HCT116 (cell line): ENCODE data around the gene SERPINH1. TPM values are rescaled to one million over a fixed set of nuclear protein-coding genes. Genes with fewer than 3 reads are reported as not detected.

Experiments
- ATAC-seq: fragments of 200-7000 bp; cut with Tn5 transposase; 2 replicates; pipeline ENCODE4 v1.9.1; 2020; ENCODE audit warnings: mild to moderate bottlenecking, moderate library complexity
- BruUV-seq: library from RNA; stranded (reverse); fragments of 400-500 nt; replicated peaks from 2 replicates; lab custom pipeline; 2021; lab: Mats Ljungman, UMichigan
- CTCF ChIA-PET: fragments of 300-600 bp; sonication (Branson Sonifier 250); formaldehyde crosslinking; loops from one replicate; lab custom pipeline; 2021; ENCODE audit warnings: antibody characterized with exemption; lab: Charles Lee
- POLR2A ChIA-PET: fragments of 300-600, 350-600 bp; sonication (Branson Sonifier 250); formaldehyde crosslinking; loops from one replicate; lab custom pipeline; 2021; ENCODE audit warnings: antibody characterized with exemption; lab: Charles Lee
- RAD21 ChIA-PET, 2 experiments: fragments of 300-600 bp; sonication (Branson Sonifier 250); formaldehyde crosslinking; loops; one replicate each; lab custom pipeline; 2023; ENCODE audit warnings: low total read pairs in 2 of 2; ENCODE audit not compliant: uncharacterized antibody in 2 of 2, unreplicated experiment in 2 of 2, low non-redundant PET in 1 of 2; lab: Charles Lee
- DNase-seq: peaks from one replicate; pipeline ENCODE4 v3.0.0-alpha.2; 2010; ENCODE audit warnings: low read depth, low spot score
- H2AFZ ChIP-seq: fragments of 200-600 bp; shearing (Covaris generic), sonication (generic); 2 replicates; pipeline ENCODE4 v1.6.1; 2017; ENCODE audit warnings: low read depth, mixed run types, mixed read lengths, antibody characterized with exemption, low read length; ENCODE audit not compliant: poor library complexity, severe bottlenecking
- H3K27ac ChIP-seq: 2 replicates; pipeline ENCODE4 v1.5.1; 2012; ENCODE audit warnings: low read depth, low read length
- H3K27me3 ChIP-seq: fragments of 200-600 bp; sonication (generic); 2 replicates; pipeline ENCODE4 v1.6.1; 2016; ENCODE audit warnings: mixed run types, low read length, mixed read lengths; ENCODE audit not compliant: insufficient read depth
- H3K36me3 ChIP-seq, 2 experiments: fragments of 200-500 bp in 1 of 2; fragments of 200-600 bp in 1 of 2; sonication (Bioruptor generic) in 1 of 2; sonication (generic) in 1 of 2; 2 replicates each; pipeline versions ENCODE4 v1.5.1 to v1.6.1; 2014 to 2016; ENCODE audit warnings: low read length in 2 of 2, inconsistent platforms in 1 of 2, mixed read lengths in 1 of 2, mixed run types in 1 of 2; ENCODE audit not compliant: insufficient read depth in 2 of 2, control insufficient read depth in 1 of 2
- H3K4me1 ChIP-seq, 2 experiments: fragments of 200-600 bp in 1 of 2; sonication (generic) in 1 of 2; 2 replicates each; pipeline versions ENCODE4 v1.5.1 to v1.6.1; 2012 to 2017; ENCODE audit warnings: low read length in 2 of 2, inconsistent platforms in 1 of 2, mild to moderate bottlenecking in 1 of 2, mixed read lengths in 1 of 2, mixed run types in 1 of 2, moderate library complexity in 1 of 2; ENCODE audit not compliant: insufficient read depth in 2 of 2, control insufficient read depth in 1 of 2
- H3K4me2 ChIP-seq: fragments of 200-600 bp; sonication (generic); 2 replicates; pipeline ENCODE4 v1.6.1; 2017; ENCODE audit warnings: mixed run types, low read length, mixed read lengths
- H3K4me3 ChIP-seq, 2 experiments: fragments of 200-600 bp in 1 of 2; sonication (generic) in 1 of 2; replicated peaks in 1 of 2; 2 replicates each; pipeline ENCODE4 v1.5.1; 2011 to 2016; ENCODE audit warnings: low read length in 2 of 2, control low read depth in 1 of 2, low read depth in 1 of 2, mild to moderate bottlenecking in 1 of 2, mixed read lengths in 1 of 2, mixed run types in 1 of 2
- H3K79me2 ChIP-seq: fragments of 200-600 bp; sonication (generic); 2 replicates; pipeline ENCODE4 v1.6.1; 2017; ENCODE audit warnings: mild to moderate bottlenecking, mixed run types, low read length, moderate library complexity, mixed read lengths; ENCODE audit not compliant: insufficient read depth
- H3K9ac ChIP-seq: fragments of 200-600 bp; sonication (generic); 2 replicates; pipeline ENCODE4 v1.6.1; 2016; ENCODE audit warnings: low read length, mixed read lengths
- H3K9me2 ChIP-seq: fragments of 200-600 bp; sonication (generic), shearing (Covaris generic); 2 replicates; pipeline ENCODE4 v1.6.1; 2017; ENCODE audit warnings: mixed run types, mild to moderate bottlenecking, moderate library complexity; ENCODE audit not compliant: insufficient read depth
- H3K9me3 ChIP-seq, 2 experiments: fragments of 200-500 bp in 1 of 2; fragments of 200-600 bp in 1 of 2; sonication (Bioruptor generic) in 1 of 2; sonication (generic) in 1 of 2; 2 replicates each; pipeline ENCODE4 v1.6.1; 2014 to 2017; ENCODE audit warnings: low read length in 2 of 2, mixed read lengths in 2 of 2, inconsistent platforms in 1 of 2, low read depth in 1 of 2, mild to moderate bottlenecking in 1 of 2, mixed run types in 1 of 2, moderate library complexity in 1 of 2; ENCODE audit not compliant: control insufficient read depth in 1 of 2, insufficient read depth in 1 of 2
- H4K20me1 ChIP-seq: fragments of 200-600 bp; sonication (generic), shearing (Covaris generic); 2 replicates; pipeline ENCODE4 v1.6.1; 2017; ENCODE audit warnings: mixed run types, mild to moderate bottlenecking, moderate library complexity; ENCODE audit not compliant: insufficient read depth
- CEBPB ChIP-seq: IDR thresholded peaks from 2 replicates; pipeline ENCODE4 v1.6.1; 2012; ENCODE audit warnings: low read depth
- EGR1 ChIP-seq: IDR thresholded peaks from 2 replicates; pipeline ENCODE4 v1.6.1; 2012; ENCODE audit warnings: low read depth
- ELF1 ChIP-seq: IDR thresholded peaks from 2 replicates; pipeline ENCODE4 v1.6.1; 2012; ENCODE audit warnings: low read depth, borderline replicate concordance
- FOSL1 ChIP-seq: IDR thresholded peaks from 2 replicates; pipeline ENCODE4 v1.6.1; 2012; ENCODE audit warnings: low read depth
- SP1 ChIP-seq: IDR thresholded peaks from 2 replicates; pipeline ENCODE4 v1.6.1; 2012; ENCODE audit warnings: low read depth
- TCF7L2 ChIP-seq: IDR thresholded peaks from 2 replicates; pipeline ENCODE4 v1.7.0; 2011; ENCODE audit warnings: borderline replicate concordance, inconsistent platforms; ENCODE audit not compliant: insufficient read depth, insufficient read length; ENCODE audit errors: extremely low read depth
- YY1 ChIP-seq: IDR thresholded peaks from 2 replicates; pipeline ENCODE4 v1.6.1; 2011; ENCODE audit warnings: low read length, low read depth, moderate library complexity, mild to moderate bottlenecking; ENCODE audit not compliant: insufficient replicate concordance; ENCODE audit errors: extremely low read depth
- ZFX ChIP-seq: fragments of 450-650 bp; IDR thresholded peaks from 2 replicates; pipeline ENCODE4 v1.6.1; 2017
- intact Hi-C: fragments of 100-400 bp; cut with micrococcal nuclease; formaldehyde crosslinking; loops from 2 replicates; pipeline ENCODE4 v1.10.0; 2022
- total RNA-seq: library from RNA; stranded (reverse); gene quantifications from one replicate; pipeline ENCODE4 v1.2.1, GENCODE V29; 2021; ENCODE audit not compliant: unreplicated experiment
- TF ChIP-seq, protein P1 (sequence below): IDR thresholded peaks from 2 replicates; pipeline ENCODE4 v1.6.1; 2012; ENCODE audit warnings: low read depth

SERPINH1 gene
- total RNA-seq, 1 experiment from 2014 or later = 84.9 TPM

GRCh38 chr11:75534259-75535069 lies 27.6 kb upstream of the SERPINH1 start (continued):
- TF ChIP-seq EGR1 = no peak
- peak; percentile 14 for TF ChIP-seq TCF7L2
- TF ChIP-seq ZFX = no peak
- TF ChIP-seq CEBPB = no peak
- no peak for TF ChIP-seq FOSL1
- TF ChIP-seq, protein P1, sequence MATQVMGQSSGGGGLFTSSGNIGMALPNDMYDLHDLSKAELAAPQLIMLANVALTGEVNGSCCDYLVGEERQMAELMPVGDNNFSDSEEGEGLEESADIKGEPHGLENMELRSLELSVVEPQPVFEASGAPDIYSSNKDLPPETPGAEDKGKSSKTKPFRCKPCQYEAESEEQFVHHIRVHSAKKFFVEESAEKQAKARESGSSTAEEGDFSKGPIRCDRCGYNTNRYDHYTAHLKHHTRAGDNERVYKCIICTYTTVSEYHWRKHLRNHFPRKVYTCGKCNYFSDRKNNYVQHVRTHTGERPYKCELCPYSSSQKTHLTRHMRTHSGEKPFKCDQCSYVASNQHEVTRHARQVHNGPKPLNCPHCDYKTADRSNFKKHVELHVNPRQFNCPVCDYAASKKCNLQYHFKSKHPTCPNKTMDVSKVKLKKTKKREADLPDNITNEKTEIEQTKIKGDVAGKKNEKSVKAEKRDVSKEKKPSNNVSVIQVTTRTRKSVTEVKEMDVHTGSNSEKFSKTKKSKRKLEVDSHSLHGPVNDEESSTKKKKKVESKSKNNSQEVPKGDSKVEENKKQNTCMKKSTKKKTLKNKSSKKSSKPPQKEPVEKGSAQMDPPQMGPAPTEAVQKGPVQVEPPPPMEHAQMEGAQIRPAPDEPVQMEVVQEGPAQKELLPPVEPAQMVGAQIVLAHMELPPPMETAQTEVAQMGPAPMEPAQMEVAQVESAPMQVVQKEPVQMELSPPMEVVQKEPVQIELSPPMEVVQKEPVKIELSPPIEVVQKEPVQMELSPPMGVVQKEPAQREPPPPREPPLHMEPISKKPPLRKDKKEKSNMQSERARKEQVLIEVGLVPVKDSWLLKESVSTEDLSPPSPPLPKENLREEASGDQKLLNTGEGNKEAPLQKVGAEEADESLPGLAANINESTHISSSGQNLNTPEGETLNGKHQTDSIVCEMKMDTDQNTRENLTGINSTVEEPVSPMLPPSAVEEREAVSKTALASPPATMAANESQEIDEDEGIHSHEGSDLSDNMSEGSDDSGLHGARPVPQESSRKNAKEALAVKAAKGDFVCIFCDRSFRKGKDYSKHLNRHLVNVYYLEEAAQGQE = no peak

GRCh38 chr11:75535071-75535470 lies 27.0 kb upstream of the SERPINH1 start:
- H3K9me3 ChIP-seq = no peaks in the 10 kb centered on the region
- H4K20me1 ChIP-seq = no peaks in the 10 kb centered on the region
- ChIA-PET CTCF (interaction anchor here (1.2 to 4.5 kb wide), 3 partner anchors 90 to 255 kb away, joined by 4 to 36 read pairs (median 34); no protein-coding TSS in a partner anchor), POLR2A (interaction anchor here (3.4 kb wide), 1 partner anchor 27 kb away, joined by 14 read pairs; the partner anchor contains the start of gene SERPINH1), RAD21 (no interaction called here)
- peak overlapping the region; percentile 52 for H3K27ac ChIP-seq
- H3K4me3 ChIP-seq = no peak overlapping the region
- H3K9ac ChIP-seq = peak overlapping the region; percentile 55
- intact Hi-C loops = no loop called here
- no peaks in the 10 kb centered on the region for H3K9me2 ChIP-seq
- BruUV-seq = no TSS peak
- H3K79me2 ChIP-seq = no peaks in the 10 kb centered on the region
- H2AFZ ChIP-seq = no peak overlapping the region
- no peak for DNase-seq
- no peak for TF ChIP-seq YY1
- TF ChIP-seq ELF1 = no peak
- no peak for TF ChIP-seq SP1
- H3K4me1 ChIP-seq = peaks cover 39 to 69% of the 10 kb centered on the region in 2 experiments
- no peaks in the 10 kb centered on the region for H3K36me3 ChIP-seq
- peak overlapping the region; percentile 86 for H3K4me2 ChIP-seq
- H3K27me3 ChIP-seq = no peaks in the 10 kb centered on the region
- no peak for ATAC-seq
